Left ventricle myocardium inferior (tissue), 1 donor: ENCODE measurements around the gene CNNM4. TPM values are rescaled to one million over a fixed set of nuclear protein-coding genes. Genes with fewer than 3 reads are reported as not detected.
A peak's percentile ranks its signal among the peaks of the same experiment; 100 is the strongest.

Experiments
- DNase-seq: peaks from one replicate; pipeline ENCODE4 v3.0.0-alpha.2; 2020
- H3K27ac ChIP-seq: fragments of 200-600 bp; replicated peaks from 2 replicates; pipeline ENCODE4 v1.8.0; 2021
- H3K27me3 ChIP-seq: fragments of 200-600 bp; 2 replicates; pipeline ENCODE4 v1.8.0; 2021; ENCODE audit warnings: low read depth
- H3K36me3 ChIP-seq: fragments of 200-600 bp; 2 replicates; pipeline ENCODE4 v1.8.0; 2021
- H3K4me1 ChIP-seq: fragments of 200-600 bp; 2 replicates; pipeline ENCODE4 v1.8.0; 2021
- H3K4me3 ChIP-seq: fragments of 200-600 bp; 2 replicates; pipeline ENCODE4 v1.8.0; 2021; ENCODE audit warnings: mild to moderate bottlenecking, moderate library complexity
- H3K9me3 ChIP-seq: fragments of 200-600 bp; replicated peaks from 2 replicates; pipeline ENCODE4 v1.8.0; 2021
- intact Hi-C: fragments of 100-400 bp; cut with micrococcal nuclease; formaldehyde crosslinking; loops from one replicate; pipeline ENCODE4 v1.11.0; 2022
- total RNA-seq: library from RNA; stranded (reverse); fragmentation: NEBNext Ultra II Directional; extraction: Animal tissue kit (Norgen Biotek cat#: 25700); gene quantifications from one replicate; pipeline ENCODE4 v1.2.1, GENCODE V29; 2021
- TF ChIP-seq, protein P1 (sequence below): fragments of 200-600 bp; IDR thresholded peaks from 2 replicates; pipeline ENCODE4 v1.8.0; 2021; ENCODE audit warnings: antibody characterized with exemption, mild to moderate bottlenecking, borderline replicate concordance
- donor health status: DM: no; HTN: yes; CAD: no; lungs with severe emphysema.

The CNNM4 gene
- total RNA-seq, 1 donor from 2014 or later: 28.9 TPM

DNA sequence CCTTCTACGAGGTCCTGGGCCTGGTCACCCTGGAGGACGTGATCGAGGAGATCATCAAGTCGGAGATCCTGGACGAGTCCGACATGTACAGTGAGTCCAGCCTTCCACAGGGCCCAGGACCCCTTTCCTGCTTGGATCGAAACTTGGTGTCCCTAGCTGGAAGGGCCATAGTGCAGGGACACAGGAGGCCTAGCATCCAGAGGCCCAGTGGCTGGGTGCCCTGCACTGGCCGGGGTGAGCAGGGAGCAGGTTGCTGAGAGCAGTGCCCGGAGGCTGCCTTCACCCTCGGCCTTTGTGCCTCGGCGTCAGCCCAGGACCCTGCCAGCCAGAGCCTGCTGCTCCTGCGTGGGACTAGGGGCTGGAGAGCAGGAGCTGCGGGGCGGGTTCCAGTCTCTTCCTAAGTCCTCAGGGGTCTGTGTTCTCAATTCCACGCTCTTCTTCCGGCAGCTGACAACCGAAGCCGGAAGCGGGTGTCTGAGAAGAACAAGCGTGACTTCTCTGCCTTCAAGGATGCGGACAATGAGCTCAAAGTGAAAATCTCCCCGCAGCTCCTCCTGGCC is 36.4 kb downstream of the CNNM4 start:
- Histone ChIP-seq H3K36me3 (peaks cover 45% of the 10 kb centered on the region), H3K27ac (no peak overlapping the region), H3K4me3 (no peak overlapping the region), H3K27me3 (no peaks in the 10 kb centered on the region), H3K9me3 (no peaks in the 10 kb centered on the region), H3K4me1 (peaks cover 32% of the 10 kb centered on the region)
- DNase-seq: no peak
- intact Hi-C loops: no loop called here
- TF ChIP-seq, protein P1, sequence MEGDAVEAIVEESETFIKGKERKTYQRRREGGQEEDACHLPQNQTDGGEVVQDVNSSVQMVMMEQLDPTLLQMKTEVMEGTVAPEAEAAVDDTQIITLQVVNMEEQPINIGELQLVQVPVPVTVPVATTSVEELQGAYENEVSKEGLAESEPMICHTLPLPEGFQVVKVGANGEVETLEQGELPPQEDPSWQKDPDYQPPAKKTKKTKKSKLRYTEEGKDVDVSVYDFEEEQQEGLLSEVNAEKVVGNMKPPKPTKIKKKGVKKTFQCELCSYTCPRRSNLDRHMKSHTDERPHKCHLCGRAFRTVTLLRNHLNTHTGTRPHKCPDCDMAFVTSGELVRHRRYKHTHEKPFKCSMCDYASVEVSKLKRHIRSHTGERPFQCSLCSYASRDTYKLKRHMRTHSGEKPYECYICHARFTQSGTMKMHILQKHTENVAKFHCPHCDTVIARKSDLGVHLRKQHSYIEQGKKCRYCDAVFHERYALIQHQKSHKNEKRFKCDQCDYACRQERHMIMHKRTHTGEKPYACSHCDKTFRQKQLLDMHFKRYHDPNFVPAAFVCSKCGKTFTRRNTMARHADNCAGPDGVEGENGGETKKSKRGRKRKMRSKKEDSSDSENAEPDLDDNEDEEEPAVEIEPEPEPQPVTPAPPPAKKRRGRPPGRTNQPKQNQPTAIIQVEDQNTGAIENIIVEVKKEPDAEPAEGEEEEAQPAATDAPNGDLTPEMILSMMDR: no peak

DNA sequence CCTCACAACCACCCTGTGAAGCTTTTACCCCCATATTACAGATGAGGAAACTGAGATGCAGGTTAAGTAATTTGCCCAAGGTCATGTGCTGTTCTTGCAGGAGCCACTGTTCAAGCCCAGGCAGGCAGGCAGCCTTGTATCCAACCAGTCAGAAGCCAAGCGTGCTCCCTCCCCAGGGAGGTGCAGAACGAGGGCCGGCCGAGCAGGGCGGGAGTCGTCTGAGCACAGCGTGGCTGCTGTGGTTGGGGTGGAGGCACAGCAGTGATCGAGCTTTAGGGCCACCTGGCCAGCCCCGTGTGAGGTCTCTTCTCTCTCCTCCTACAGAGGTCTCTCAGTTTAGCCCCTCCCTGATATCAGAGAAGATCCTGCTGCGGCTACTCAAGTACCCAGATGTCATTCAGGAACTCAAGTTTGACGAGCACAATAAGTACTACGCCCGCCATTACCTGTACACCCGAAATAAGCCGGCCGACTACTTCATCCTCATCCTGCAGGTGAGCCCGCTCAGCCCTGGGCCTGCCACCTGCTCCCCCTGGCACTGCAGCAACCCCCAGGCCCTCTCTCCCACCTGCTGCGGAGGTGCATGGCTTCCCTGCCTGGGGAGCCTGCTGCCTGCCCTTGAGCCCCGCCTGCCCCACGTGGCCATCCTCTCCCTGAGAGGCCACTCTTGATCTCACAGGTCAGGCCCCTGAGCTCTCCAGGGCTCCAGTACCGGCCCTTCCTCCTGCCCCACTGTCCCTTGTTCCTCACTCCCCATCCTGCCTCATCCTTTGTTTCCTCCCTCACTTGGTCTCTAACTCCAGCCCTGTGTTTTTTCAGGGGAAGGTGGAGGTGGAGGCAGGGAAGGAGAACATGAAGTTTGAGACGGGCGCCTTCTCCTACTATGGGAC is 38.3 kb downstream of the CNNM4 start:
- Histone ChIP-seq H3K36me3 (peaks cover 58% of the 10 kb centered on the region), H3K27ac (no peak overlapping the region), H3K9me3 (no peaks in the 10 kb centered on the region), H3K27me3 (no peaks in the 10 kb centered on the region), H3K4me1 (peaks cover 16% of the 10 kb centered on the region), H3K4me3 (no peak overlapping the region)
- intact Hi-C loops: no loop called here
- TF ChIP-seq, protein P1: no peak
- DNase-seq: no peak

DNA sequence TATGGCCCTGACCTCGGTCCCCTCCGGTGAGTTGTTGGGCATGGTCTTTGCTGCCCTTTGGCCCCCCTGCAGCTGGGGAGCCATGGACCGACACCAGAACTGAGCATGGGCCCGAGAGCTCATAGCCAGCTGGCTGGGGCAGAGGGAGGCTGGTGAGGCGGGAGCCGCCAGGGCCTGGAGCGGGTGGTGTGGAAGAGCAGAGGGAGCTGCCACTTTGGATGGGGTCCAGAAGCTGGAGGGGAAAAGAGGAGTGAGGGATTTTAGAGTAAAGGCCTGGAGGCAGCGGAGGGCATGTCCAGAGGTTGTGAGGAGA is 38.9 kb downstream of the CNNM4 start:
- Histone ChIP-seq H3K27ac (no peak overlapping the region), H3K4me3 (no peak overlapping the region), H3K9me3 (no peaks in the 10 kb centered on the region), H3K36me3 (peaks cover 58% of the 10 kb centered on the region), H3K27me3 (no peaks in the 10 kb centered on the region), H3K4me1 (peaks cover 11% of the 10 kb centered on the region)
- intact Hi-C loops: no loop called here
- TF ChIP-seq, protein P1: no peak
- no peak for DNase-seq

DNA sequence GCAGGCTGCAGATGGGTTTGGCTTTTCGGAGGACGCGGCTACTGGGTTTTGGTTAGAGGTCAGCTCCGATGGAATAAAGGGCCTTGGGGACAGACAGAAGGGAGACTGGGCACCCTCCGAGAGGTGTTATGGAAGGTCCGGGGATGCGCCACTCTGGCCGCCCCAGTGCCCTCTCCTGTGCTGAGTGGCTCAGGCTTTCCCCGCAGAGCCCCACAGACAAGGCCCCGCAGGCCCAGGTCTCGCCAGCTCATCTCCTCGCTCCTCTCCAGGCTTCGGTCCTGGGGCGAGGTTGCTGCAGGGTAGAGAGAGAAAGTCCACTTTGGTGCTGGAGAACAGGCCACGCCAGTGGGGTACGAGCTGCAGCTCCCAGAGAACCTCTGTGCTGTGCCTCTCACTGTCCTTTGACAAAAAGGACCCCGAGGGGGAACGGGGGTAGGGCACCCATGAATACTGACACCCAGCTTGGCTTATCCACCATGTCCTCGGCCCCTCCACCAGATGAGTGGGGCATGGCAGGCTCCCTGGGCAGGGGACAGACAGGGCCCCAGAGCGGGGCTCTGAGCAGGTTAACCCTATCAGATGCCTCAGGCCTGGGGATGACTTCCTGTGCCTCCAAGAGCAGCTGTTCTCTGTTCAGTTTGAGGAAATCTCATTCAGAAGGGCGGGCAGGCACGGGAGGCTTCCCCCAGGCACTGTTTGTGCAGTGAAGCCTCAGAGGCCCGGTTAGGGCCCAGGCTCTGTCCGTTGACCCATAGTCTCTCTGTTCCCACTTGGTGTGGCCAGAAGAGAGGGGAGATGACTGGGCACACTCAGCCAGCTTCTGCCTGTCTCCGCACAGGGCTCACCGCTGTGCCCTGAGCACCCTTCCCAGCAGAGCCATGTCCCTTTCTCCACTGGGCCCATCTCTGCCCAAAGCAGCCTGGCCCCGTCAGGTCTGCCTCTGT is 39.6 kb downstream of the CNNM4 start:
- Histone ChIP-seq H3K4me1 (peaks cover 7% of the 10 kb centered on the region), H3K4me3 (no peak overlapping the region), H3K27me3 (no peaks in the 10 kb centered on the region), H3K9me3 (no peaks in the 10 kb centered on the region), H3K27ac (peak overlapping the region; percentile 59), H3K36me3 (peaks cover 58% of the 10 kb centered on the region)
- no peak for DNase-seq
- intact Hi-C loops: no loop called here
- TF ChIP-seq, protein P1: no peak

DNA sequence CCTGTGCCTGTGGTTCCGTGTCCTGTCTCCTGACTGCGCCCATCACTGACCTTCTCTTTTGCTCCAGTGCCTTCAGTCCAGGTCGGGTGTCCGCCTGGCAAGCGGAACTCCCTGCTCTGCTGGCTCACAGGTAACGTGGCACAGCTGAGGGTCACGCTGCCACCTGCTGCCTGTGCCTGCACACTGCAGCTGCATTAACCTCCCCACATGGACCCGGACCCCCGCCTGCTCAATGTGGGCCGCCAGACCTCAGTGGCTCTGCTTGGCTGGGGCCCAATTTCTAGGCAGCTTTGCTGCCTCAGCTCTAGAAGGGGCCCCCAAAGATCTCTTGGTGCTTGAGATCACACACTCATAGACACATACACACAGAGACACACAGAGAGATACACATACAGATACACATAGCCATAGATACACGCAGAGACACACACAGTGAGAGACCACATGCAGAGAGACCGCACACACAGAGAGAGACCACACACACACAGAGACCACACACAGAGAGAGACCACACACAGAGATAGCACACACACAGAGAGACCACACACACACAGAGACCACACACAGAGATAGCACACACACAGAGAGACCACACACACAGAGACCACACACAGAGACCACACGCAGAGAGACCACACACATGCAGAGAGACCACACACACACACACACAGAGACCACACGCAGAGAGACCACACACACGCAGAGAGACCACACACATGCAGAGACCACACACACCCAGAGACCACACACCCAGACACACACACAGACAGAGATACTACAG is 40.5 kb downstream of the CNNM4 start:
- TF ChIP-seq, protein P1: peak; percentile 84
- DNase-seq: peak; percentile 69
- Histone ChIP-seq H3K27ac (peak overlapping the region; percentile 59), H3K4me1 (peaks cover 7% of the 10 kb centered on the region), H3K36me3 (peaks cover 58% of the 10 kb centered on the region), H3K4me3 (no peak overlapping the region), H3K27me3 (no peaks in the 10 kb centered on the region), H3K9me3 (no peaks in the 10 kb centered on the region)
- intact Hi-C loops: no loop called here
